Measurements from ENCODE around the gene TSPAN9. TPM values are rescaled to one million over a fixed set of nuclear protein-coding genes. Genes with fewer than 3 reads are reported as not detected.

TSPAN9 gene
- total RNA-seq, 1 donor = 13.0 TPM

DNA sequence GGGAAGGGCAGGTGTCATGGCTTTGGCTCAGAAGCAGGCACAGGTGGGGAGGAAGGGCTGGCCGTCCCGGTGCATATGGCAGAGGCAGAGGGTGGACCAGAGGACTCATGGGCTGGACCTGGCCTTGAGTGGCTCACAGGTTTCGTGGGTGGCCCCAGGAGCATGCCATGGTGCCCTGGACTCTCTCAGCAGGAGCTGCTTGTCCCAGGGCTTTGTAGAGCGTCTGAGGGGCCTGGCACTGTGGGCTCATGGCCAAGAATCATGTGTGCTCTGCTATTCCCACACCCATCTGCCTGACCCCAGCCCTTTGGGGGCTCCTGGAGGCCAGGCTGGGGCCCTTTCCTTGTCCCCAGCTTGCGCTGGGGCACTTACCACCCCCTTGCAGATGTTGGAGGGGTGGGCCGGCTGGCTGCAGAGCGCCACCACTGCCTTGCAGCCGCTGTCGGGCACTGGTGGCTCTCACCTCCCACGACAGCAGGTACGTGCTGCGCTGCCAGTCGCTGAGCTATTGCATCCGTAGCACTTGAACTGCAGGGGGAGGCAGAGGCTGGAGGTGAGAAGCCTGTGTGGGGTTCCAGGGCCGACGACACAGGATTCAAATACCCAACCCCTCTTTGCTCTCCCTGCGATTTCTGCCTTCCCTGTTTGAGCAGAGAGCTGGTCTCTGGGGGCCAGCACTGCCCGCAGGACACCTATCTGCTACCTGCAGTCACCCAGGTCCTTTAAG lies 226.4 kb downstream of the TSPAN9 start:
- no peaks in the 10 kb centered on the region for H3K36me3 ChIP-seq (ENCODE audit: insufficient read depth, low read length)
- H3K4me2 ChIP-seq (ENCODE audit: insufficient read depth, low read length) = no peak overlapping the region
- H3K27ac ChIP-seq (ENCODE audit: low read depth, low read length) = no peak overlapping the region
- H3K79me2 ChIP-seq (ENCODE audit: insufficient read depth, low read length) = no peaks in the 10 kb centered on the region
- H3K4me1 ChIP-seq (ENCODE audit: insufficient read depth, low read length) = peaks cover 26% of the 10 kb centered on the region
- peaks cover 9% of the 10 kb centered on the region for H3K27me3 ChIP-seq (ENCODE audit: insufficient read depth, low read length)
- no peaks in the 10 kb centered on the region for H3K9me3 ChIP-seq (ENCODE audit: low read depth, low read length)
- H4K20me1 ChIP-seq (ENCODE audit: insufficient read depth, low read length) = no peaks in the 10 kb centered on the region
- H2AFZ ChIP-seq (ENCODE audit: low read length) = no peak overlapping the region
- no peak overlapping the region for H3K4me3 ChIP-seq (ENCODE audit: insufficient read depth, low read length)
- DNase-seq (ENCODE audit: insufficient read length, low spot score, missing footprints) = no peak
- TF ChIP-seq, protein P1, sequence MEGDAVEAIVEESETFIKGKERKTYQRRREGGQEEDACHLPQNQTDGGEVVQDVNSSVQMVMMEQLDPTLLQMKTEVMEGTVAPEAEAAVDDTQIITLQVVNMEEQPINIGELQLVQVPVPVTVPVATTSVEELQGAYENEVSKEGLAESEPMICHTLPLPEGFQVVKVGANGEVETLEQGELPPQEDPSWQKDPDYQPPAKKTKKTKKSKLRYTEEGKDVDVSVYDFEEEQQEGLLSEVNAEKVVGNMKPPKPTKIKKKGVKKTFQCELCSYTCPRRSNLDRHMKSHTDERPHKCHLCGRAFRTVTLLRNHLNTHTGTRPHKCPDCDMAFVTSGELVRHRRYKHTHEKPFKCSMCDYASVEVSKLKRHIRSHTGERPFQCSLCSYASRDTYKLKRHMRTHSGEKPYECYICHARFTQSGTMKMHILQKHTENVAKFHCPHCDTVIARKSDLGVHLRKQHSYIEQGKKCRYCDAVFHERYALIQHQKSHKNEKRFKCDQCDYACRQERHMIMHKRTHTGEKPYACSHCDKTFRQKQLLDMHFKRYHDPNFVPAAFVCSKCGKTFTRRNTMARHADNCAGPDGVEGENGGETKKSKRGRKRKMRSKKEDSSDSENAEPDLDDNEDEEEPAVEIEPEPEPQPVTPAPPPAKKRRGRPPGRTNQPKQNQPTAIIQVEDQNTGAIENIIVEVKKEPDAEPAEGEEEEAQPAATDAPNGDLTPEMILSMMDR (IDR thresholded peaks at IDR 0.05; ENCODE audit: extremely low read depth, low read depth, low read length) = no peak

DNA sequence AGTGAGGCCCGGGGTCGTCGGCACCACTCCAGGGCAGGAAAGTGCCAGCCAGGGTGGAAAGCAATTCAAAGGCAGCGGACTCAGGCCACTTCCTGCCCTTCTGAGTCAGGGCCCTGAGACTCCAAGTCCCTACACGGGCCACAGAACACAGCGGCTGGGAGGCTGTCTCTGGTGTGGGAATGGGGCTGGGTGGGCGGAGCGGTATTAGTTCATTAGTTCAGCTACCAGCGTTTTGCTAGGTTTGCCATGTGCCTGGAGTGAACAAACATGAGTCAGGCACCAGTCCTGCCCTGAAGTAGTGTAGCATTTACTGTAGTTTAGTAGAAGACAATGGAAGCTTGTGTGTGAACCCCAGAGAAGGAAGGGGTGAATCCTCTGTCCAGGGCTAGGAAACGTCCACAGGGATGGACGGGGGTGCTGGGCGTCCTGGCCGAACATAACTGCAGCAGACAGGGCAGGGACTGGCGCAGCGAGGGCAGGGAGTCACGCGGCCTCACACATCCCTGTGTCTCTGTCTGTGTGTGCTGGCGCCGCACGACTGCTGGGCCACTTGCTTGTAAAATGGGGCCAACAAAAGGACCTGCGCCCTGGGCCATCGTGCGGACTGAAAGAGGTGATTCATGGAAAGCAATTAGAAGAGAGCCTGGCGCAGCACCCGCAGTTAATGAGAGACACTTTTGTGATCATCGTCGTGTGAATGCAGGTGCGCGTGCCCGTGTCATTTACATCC lies 227.4 kb downstream of the TSPAN9 start:
- Histone ChIP-seq H2AFZ (ENCODE audit: low read length) (peak overlapping the region; percentile 9), H3K79me2 (ENCODE audit: insufficient read depth, low read length) (no peaks in the 10 kb centered on the region), H3K4me2 (ENCODE audit: insufficient read depth, low read length) (no peak overlapping the region), H3K9me3 (ENCODE audit: low read depth, low read length) (no peaks in the 10 kb centered on the region), H4K20me1 (ENCODE audit: insufficient read depth, low read length) (no peaks in the 10 kb centered on the region), H3K4me3 (ENCODE audit: insufficient read depth, low read length) (no peak overlapping the region), H3K36me3 (ENCODE audit: insufficient read depth, low read length) (no peaks in the 10 kb centered on the region), H3K4me1 (ENCODE audit: insufficient read depth, low read length) (peaks cover 24% of the 10 kb centered on the region), H3K27me3 (ENCODE audit: insufficient read depth, low read length) (peaks cover 5% of the 10 kb centered on the region), H3K27ac (ENCODE audit: low read depth, low read length) (peak overlapping the region; percentile 50)
- TF ChIP-seq, protein P1 (IDR thresholded peaks at IDR 0.05; ENCODE audit: extremely low read depth, low read depth, low read length) = no peak
- peak; percentile 98 for DNase-seq (ENCODE audit: insufficient read length, low spot score, missing footprints)

DNA sequence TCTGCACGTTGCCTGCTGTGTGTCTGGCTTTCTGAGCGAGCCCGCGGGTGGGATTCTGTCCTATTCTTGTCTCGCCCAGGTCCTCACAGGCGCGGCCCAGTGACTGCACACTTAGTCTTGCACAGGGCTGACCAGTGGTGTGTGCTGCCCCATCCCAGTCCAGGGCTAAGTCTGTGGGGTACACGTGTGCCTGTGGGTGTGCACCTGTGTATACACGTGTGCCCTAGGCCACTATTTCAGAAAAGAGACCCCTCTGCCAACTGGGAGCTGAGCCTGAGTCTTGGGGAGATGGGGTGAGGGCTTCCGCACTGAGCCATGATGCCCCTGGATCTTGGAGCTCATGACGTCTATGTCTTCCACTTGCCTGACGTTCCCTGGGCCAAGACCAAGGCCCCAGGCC lies 228.3 kb downstream of the TSPAN9 start:
- Histone ChIP-seq H3K36me3 (ENCODE audit: insufficient read depth, low read length) (no peaks in the 10 kb centered on the region), H3K27me3 (ENCODE audit: insufficient read depth, low read length) (peaks cover 5% of the 10 kb centered on the region), H3K27ac (ENCODE audit: low read depth, low read length) (no peak overlapping the region), H3K4me1 (ENCODE audit: insufficient read depth, low read length) (peaks cover 15% of the 10 kb centered on the region), H2AFZ (ENCODE audit: low read length) (no peak overlapping the region), H3K4me2 (ENCODE audit: insufficient read depth, low read length) (no peak overlapping the region), H3K9me3 (ENCODE audit: low read depth, low read length) (no peaks in the 10 kb centered on the region), H3K4me3 (ENCODE audit: insufficient read depth, low read length) (no peak overlapping the region), H4K20me1 (ENCODE audit: insufficient read depth, low read length) (no peaks in the 10 kb centered on the region), H3K79me2 (ENCODE audit: insufficient read depth, low read length) (no peaks in the 10 kb centered on the region)
- no peak for DNase-seq (ENCODE audit: insufficient read length, low spot score, missing footprints)
- TF ChIP-seq, protein P1 (IDR thresholded peaks at IDR 0.05; ENCODE audit: extremely low read depth, low read depth, low read length) = no peak

DNA sequence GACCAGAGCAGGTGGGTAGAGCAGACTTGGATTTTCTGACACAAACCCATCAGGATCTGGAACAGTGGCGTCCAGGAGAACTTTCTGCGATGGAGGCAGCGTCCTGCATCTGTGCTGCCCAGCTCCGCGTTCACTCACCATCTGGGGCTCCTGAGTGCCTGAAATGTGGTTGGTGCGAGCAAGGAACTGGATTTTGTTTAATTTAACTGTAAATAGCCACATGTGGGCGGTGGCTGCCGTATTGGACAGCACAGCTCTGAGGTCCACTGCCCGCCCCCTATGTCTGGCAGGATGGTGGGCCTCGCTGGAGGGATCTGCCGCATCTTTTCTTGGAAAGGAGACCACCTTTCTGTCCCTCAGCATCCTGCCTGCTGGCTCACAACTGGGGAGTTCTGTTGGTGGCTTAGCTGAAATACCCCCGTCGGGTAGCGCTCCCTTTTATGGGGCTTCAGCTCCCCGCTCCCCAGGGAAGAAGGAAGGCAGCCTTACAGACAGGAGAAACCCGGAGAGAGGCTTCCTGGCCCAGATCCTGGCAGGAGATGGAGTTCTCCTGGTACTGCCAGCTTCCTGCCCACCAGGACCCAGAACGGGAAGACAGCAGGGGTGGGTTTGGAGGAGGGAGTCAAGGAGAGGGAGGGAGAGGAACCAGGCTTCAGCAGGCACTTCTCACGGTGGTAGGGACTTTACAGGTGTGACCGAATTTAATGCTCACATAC lies 228.9 kb downstream of the TSPAN9 start:
- TF ChIP-seq, protein P1 (IDR thresholded peaks at IDR 0.05; ENCODE audit: extremely low read depth, low read depth, low read length) = no peak
- H3K27ac ChIP-seq (ENCODE audit: low read depth, low read length) = no peak overlapping the region
- no peaks in the 10 kb centered on the region for H3K9me3 ChIP-seq (ENCODE audit: low read depth, low read length)
- H3K4me3 ChIP-seq (ENCODE audit: insufficient read depth, low read length) = no peak overlapping the region
- peaks cover 11% of the 10 kb centered on the region for H3K4me1 ChIP-seq (ENCODE audit: insufficient read depth, low read length)
- no peak overlapping the region for H2AFZ ChIP-seq (ENCODE audit: low read length)
- H3K79me2 ChIP-seq (ENCODE audit: insufficient read depth, low read length) = no peaks in the 10 kb centered on the region
- peaks cover 5% of the 10 kb centered on the region for H3K27me3 ChIP-seq (ENCODE audit: insufficient read depth, low read length)
- no peak for DNase-seq (ENCODE audit: insufficient read length, low spot score, missing footprints)
- no peak overlapping the region for H3K4me2 ChIP-seq (ENCODE audit: insufficient read depth, low read length)
- no peaks in the 10 kb centered on the region for H3K36me3 ChIP-seq (ENCODE audit: insufficient read depth, low read length)
- H4K20me1 ChIP-seq (ENCODE audit: insufficient read depth, low read length) = no peaks in the 10 kb centered on the region

Data from osteoblast (primary cell).